Naive thymus-derived CD4-positive, alpha-beta T cell (primary cell): Measurements from ENCODE around the gene OR2A7. TPM values are rescaled to one million over a fixed set of nuclear protein-coding genes. Genes with fewer than 3 reads are reported as not detected.
"Not testable (repeated sequence)": the region's sequence is repeated elsewhere in the genome, so short reads cannot be mapped to it uniquely, and the experiment has no call there.

ENCODE experiments used
- ATAC-seq: fragments of 150-1000 bp; cut with Tn5 transposase; 2 replicates; pipeline ENCODE4 v1.10.0; 2021; ENCODE audit warnings: mild to moderate bottlenecking, moderate library complexity
- CTCF ChIA-PET: fragments of 350-600 bp; sonication (Branson Sonifier 250); formaldehyde crosslinking; loops from one replicate; lab custom pipeline; 2021; ENCODE audit warnings: antibody characterized with exemption; lab: Charles Lee
- POLR2A ChIA-PET: fragments of 350-600 bp; sonication (Branson Sonifier 250); formaldehyde crosslinking; loops from one replicate; lab custom pipeline; 2021; ENCODE audit warnings: antibody characterized with exemption, inconsistent platforms; lab: Charles Lee
- DNase-seq, 9 donors: peaks; one replicate each; pipeline versions ENCODE4 v3.0.0 to v3.0.0-alpha.2; 2020 to 2022; ENCODE audit warnings: mixed read lengths in 1 of 9
- H3K27ac ChIP-seq: one replicate; pipeline ENCODE4 v1.7.0; 2013; ENCODE audit warnings: mild to moderate bottlenecking, low read depth, low read length, moderate library complexity
- H3K27me3 ChIP-seq, 2 donors: one replicate each; pipeline ENCODE4 v1.7.0; 2013; ENCODE audit warnings: low read length in 2 of 2, mild to moderate bottlenecking in 2 of 2, moderate library complexity in 2 of 2; ENCODE audit not compliant: control insufficient read depth in 2 of 2, insufficient read depth in 2 of 2
- H3K36me3 ChIP-seq, 3 experiments: 1 replicate in 2 of 3; 2 replicates in 1 of 3; pipeline ENCODE4 v1.7.0; 2013; ENCODE audit warnings: low read length in 3 of 3, mild to moderate bottlenecking in 3 of 3, moderate library complexity in 1 of 3; ENCODE audit not compliant: insufficient read depth in 3 of 3, control insufficient read depth in 2 of 3
- H3K4me1 ChIP-seq, 2 donors: one replicate each; pipeline ENCODE4 v1.7.0; 2013; ENCODE audit warnings: low read length in 2 of 2, mild to moderate bottlenecking in 2 of 2, moderate library complexity in 1 of 2; ENCODE audit not compliant: control insufficient read depth in 2 of 2, insufficient read depth in 2 of 2
- H3K4me3 ChIP-seq: 2 replicates; pipeline ENCODE4 v1.7.0; 2013; ENCODE audit warnings: mild to moderate bottlenecking, low read length
- H3K9me3 ChIP-seq, 3 experiments: 1 replicate in 2 of 3; 2 replicates in 1 of 3; pipeline ENCODE4 v1.7.0; 2013; ENCODE audit warnings: low read length in 3 of 3; ENCODE audit not compliant: control insufficient read depth in 2 of 3
- H3K27ac Mint-ChIP-seq, 9 donors: one replicate each; pipeline ENCODE4 v1.8.0; 2020 to 2022; ENCODE audit warnings: mixed read lengths in 9 of 9, mild to moderate bottlenecking in 8 of 9, moderate library complexity in 5 of 9, inconsistent platforms in 2 of 9
- H3K27me3 Mint-ChIP-seq, 5 donors: one replicate each; pipeline ENCODE4 v1.8.0; 2021 to 2022; ENCODE audit warnings: mixed read lengths in 5 of 5, mild to moderate bottlenecking in 1 of 5
- H3K36me3 Mint-ChIP-seq, 5 donors: one replicate each; pipeline ENCODE4 v1.8.0; 2020 to 2022; ENCODE audit warnings: mixed read lengths in 5 of 5, mild to moderate bottlenecking in 3 of 5, inconsistent platforms in 1 of 5
- H3K4me1 Mint-ChIP-seq, 7 donors: one replicate each; pipeline ENCODE4 v1.8.0; 2020 to 2022; ENCODE audit warnings: mixed read lengths in 7 of 7, mild to moderate bottlenecking in 3 of 7, inconsistent platforms in 1 of 7
- H3K4me3 Mint-ChIP-seq, 10 donors: one replicate each; pipeline ENCODE4 v1.8.0; 2020 to 2022; ENCODE audit warnings: mild to moderate bottlenecking in 10 of 10, mixed read lengths in 10 of 10, moderate library complexity in 6 of 10, inconsistent platforms in 2 of 10
- H3K9me3 Mint-ChIP-seq, 11 donors: one replicate each; pipeline ENCODE4 v1.8.0; 2020 to 2022; ENCODE audit warnings: mixed read lengths in 11 of 11, mild to moderate bottlenecking in 4 of 11, inconsistent platforms in 1 of 11, moderate library complexity in 1 of 11
- intact Hi-C, 2 donors: fragments of 100-400 bp; cut with micrococcal nuclease; formaldehyde crosslinking; loops; one replicate each; pipeline ENCODE4 v1.15.1; 2023
- polyA plus RNA-seq, 2 donors: library from polyadenylated mRNA; unstranded; fragments of 300-500 nt; fragmentation: Illumina TruSeq; gene quantifications; one replicate each; pipeline ENCODE4 v1.2.3, GENCODE V29; 2021
- total RNA-seq, 6 experiments: library from RNA in 5 of 6; stranded (reverse) in 5 of 6; gene quantifications; 1 replicate in 5 of 6; 2 replicates in 1 of 6; pipeline ENCODE4 v1.2.3 and lab custom pipeline; 2021 to 2026

Gene OR2A7
- total and polyA plus RNA-seq, 7 experiments from 2014 or later: 0.31 to 7.5 (median 3.7) TPM

GRCh38 chr7:144255471-144255897 is 9.1 kb downstream of the OR2A7 start:
- intact Hi-C loops: no loop called here
- peaks cover 0 to 3% (median 0%) of the 10 kb centered on the region in 5 donors for H3K36me3 Mint-ChIP-seq

GRCh38 chr7:144252307-144252706 is 12.3 kb downstream of the OR2A7 start:
- H3K27me3 Mint-ChIP-seq, H3K9me3 ChIP-seq, H3K4me1 ChIP-seq, H3K27me3 ChIP-seq, H3K36me3 ChIP-seq, CTCF ChIA-PET, H3K27ac Mint-ChIP-seq, intact Hi-C loops, H3K4me3 ChIP-seq, H3K36me3 Mint-ChIP-seq, DNase-seq, H3K27ac ChIP-seq, H3K4me3 Mint-ChIP-seq, POLR2A ChIA-PET, H3K4me1 Mint-ChIP-seq, ATAC-seq, H3K9me3 Mint-ChIP-seq: not testable (repeated sequence)

More at GRCh38 chr7:144255471-144255897, 9.1 kb downstream of the OR2A7 start:
- Mint-ChIP-seq H3K27ac (no peak overlapping the region), H3K4me3 (no peak overlapping the region), H3K4me1 (no peaks in the 10 kb centered on the region), H3K27me3 (no peaks in the 10 kb centered on the region), H3K9me3 (no peaks in the 10 kb centered on the region)
- ATAC-seq (no peak), DNase-seq (no peak)
- CTCF ChIA-PET: no interaction called here
- Histone ChIP-seq H3K9me3 (no peaks in the 10 kb centered on the region), H3K27me3 (no peaks in the 10 kb centered on the region), H3K4me3 (no peak overlapping the region), H3K4me1 (no peaks in the 10 kb centered on the region), H3K36me3 (no peaks in the 10 kb centered on the region), H3K27ac (no peak overlapping the region)
- POLR2A ChIA-PET: no interaction called here

- H3K27ac Mint-ChIP-seq, H3K9me3 Mint-ChIP-seq, DNase-seq, H3K4me1 ChIP-seq, H3K27ac ChIP-seq, H3K4me1 Mint-ChIP-seq, ATAC-seq, H3K27me3 ChIP-seq, POLR2A ChIA-PET, intact Hi-C loops, H3K4me3 Mint-ChIP-seq, H3K9me3 ChIP-seq, H3K4me3 ChIP-seq, H3K36me3 ChIP-seq, CTCF ChIA-PET, H3K36me3 Mint-ChIP-seq, H3K27me3 Mint-ChIP-seq: not testable (repeated sequence)
These were observed 16.8 kb downstream of the OR2A7 start for GRCh38 chr7:144247674-144248330.

GRCh38 chr7:144246967-144247366 is 17.6 kb downstream of the OR2A7 start:
- CTCF ChIA-PET, ATAC-seq, DNase-seq, H3K9me3 ChIP-seq, H3K4me1 ChIP-seq, H3K27ac Mint-ChIP-seq, H3K27me3 Mint-ChIP-seq, H3K27ac ChIP-seq, intact Hi-C loops, H3K27me3 ChIP-seq, H3K4me3 ChIP-seq, H3K9me3 Mint-ChIP-seq, H3K4me3 Mint-ChIP-seq, POLR2A ChIA-PET, H3K36me3 Mint-ChIP-seq, H3K4me1 Mint-ChIP-seq, H3K36me3 ChIP-seq: not testable (repeated sequence)

- H3K4me3 ChIP-seq, H3K4me1 ChIP-seq, H3K36me3 ChIP-seq, H3K9me3 Mint-ChIP-seq, H3K4me1 Mint-ChIP-seq, H3K4me3 Mint-ChIP-seq, H3K27me3 Mint-ChIP-seq, H3K36me3 Mint-ChIP-seq, H3K27ac Mint-ChIP-seq, POLR2A ChIA-PET, ATAC-seq, intact Hi-C loops, CTCF ChIA-PET, H3K27ac ChIP-seq, DNase-seq, H3K9me3 ChIP-seq, H3K27me3 ChIP-seq: not testable (repeated sequence)
These were observed 19.2 kb downstream of the OR2A7 start for GRCh38 chr7:144245372-144245771.

GRCh38 chr7:144239365-144239764 is 25.2 kb downstream of the OR2A7 start, which contains the start of gene OR2A42:
OR2A42 (minus strand) TSS chr7:144239605; CDS start chr7:144232843, 6,762 bp downstream.
- ATAC-seq, H3K4me3 Mint-ChIP-seq, H3K4me1 Mint-ChIP-seq, H3K27ac ChIP-seq, H3K27me3 Mint-ChIP-seq, H3K27ac Mint-ChIP-seq, H3K36me3 ChIP-seq, H3K9me3 ChIP-seq, DNase-seq, intact Hi-C loops, H3K4me1 ChIP-seq, H3K36me3 Mint-ChIP-seq, H3K27me3 ChIP-seq, H3K4me3 ChIP-seq, CTCF ChIA-PET, H3K9me3 Mint-ChIP-seq, POLR2A ChIA-PET: not testable (repeated sequence)

GRCh38 chr7:144238530-144239082 is 26.0 kb downstream of the OR2A7 start:
- H3K36me3 ChIP-seq, POLR2A ChIA-PET, DNase-seq, H3K9me3 Mint-ChIP-seq, H3K27ac Mint-ChIP-seq, H3K27me3 Mint-ChIP-seq, H3K4me1 Mint-ChIP-seq, H3K4me3 Mint-ChIP-seq, CTCF ChIA-PET, H3K4me3 ChIP-seq, H3K36me3 Mint-ChIP-seq, H3K4me1 ChIP-seq, ATAC-seq, intact Hi-C loops, H3K9me3 ChIP-seq, H3K27ac ChIP-seq, H3K27me3 ChIP-seq: not testable (repeated sequence)
